ENCODE results near the gene CTNNAL1.
"Not testable (repeated sequence)": the region's sequence is repeated elsewhere in the genome, so short reads cannot be mapped to it uniquely, and the experiment has no call there.

CTNNAL1 gene

DNA sequence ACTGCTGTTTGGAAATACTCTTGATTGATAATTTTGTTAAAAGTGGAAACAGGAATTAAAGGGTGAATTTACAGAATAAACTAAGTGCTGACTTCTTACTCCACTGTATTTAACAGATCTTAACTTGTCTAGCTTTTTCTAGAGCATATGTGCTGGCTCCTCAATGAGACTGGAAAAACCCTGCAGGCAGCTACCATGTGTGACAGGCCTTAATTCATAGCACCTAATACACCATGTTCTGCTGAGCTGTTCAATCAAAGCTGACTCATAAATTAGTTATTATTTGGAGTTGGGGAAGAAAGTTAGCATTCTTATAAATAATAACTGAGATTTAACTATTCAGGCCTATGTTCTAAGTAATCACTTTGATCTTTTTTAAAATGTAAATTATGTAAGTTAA lies 29.4 kb downstream of the CTNNAL1 start:
- H3K79me2 ChIP-seq (ENCODE audit: control insufficient read depth, insufficient read depth, low read length, unreplicated experiment) = no peaks in the 10 kb centered on the region
- no peaks in the 10 kb centered on the region for H3K4me1 ChIP-seq (ENCODE audit: control insufficient read depth, insufficient read depth, low read length, unreplicated experiment)
- H3K4me3 ChIP-seq (ENCODE audit: low read depth, low read length) = no peak overlapping the region
- no peaks in the 10 kb centered on the region for H3K27me3 ChIP-seq (ENCODE audit: insufficient read depth, low read length)
- H3K36me3 ChIP-seq (ENCODE audit: insufficient read depth, low read length) = peaks cover 17% of the 10 kb centered on the region
- no peak overlapping the region for H2AFZ ChIP-seq (ENCODE audit: low read length, unreplicated experiment)
- no peak overlapping the region for H3K27ac ChIP-seq (ENCODE audit: low read depth, low read length)

DNA sequence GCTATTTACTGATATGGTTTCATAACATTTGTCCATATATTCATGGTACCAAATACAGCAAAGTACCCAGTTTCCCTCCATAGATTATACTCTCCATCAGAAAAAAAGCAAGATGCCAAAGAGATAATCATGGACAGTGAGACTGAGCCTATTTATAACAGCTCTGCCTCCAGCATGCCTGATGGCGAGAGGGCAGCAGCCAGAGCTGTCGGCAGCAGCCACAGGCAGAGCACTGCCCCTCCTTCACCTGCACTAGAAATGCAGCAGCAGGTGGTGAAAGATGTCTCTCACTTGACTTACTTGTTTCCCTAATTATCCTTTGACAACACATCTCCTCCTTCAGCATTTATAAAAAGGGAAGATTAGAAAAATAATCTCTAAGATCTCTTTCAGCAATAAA lies 32.4 kb downstream of the CTNNAL1 start:
- H3K4me1 ChIP-seq (ENCODE audit: control insufficient read depth, insufficient read depth, low read length, unreplicated experiment) = no peaks in the 10 kb centered on the region
- H3K27ac ChIP-seq (ENCODE audit: low read depth, low read length) = no peak overlapping the region
- peaks cover 8% of the 10 kb centered on the region; the same call in 1 of the 2 replicates for H3K36me3 ChIP-seq (ENCODE audit: insufficient read depth, low read length)
- H3K79me2 ChIP-seq (ENCODE audit: control insufficient read depth, insufficient read depth, low read length, unreplicated experiment) = no peaks in the 10 kb centered on the region
- H3K27me3 ChIP-seq (ENCODE audit: insufficient read depth, low read length) = no peaks in the 10 kb centered on the region
- no peak overlapping the region for H2AFZ ChIP-seq (ENCODE audit: low read length, unreplicated experiment)
- no peak overlapping the region for H3K4me3 ChIP-seq (ENCODE audit: low read depth, low read length)

DNA sequence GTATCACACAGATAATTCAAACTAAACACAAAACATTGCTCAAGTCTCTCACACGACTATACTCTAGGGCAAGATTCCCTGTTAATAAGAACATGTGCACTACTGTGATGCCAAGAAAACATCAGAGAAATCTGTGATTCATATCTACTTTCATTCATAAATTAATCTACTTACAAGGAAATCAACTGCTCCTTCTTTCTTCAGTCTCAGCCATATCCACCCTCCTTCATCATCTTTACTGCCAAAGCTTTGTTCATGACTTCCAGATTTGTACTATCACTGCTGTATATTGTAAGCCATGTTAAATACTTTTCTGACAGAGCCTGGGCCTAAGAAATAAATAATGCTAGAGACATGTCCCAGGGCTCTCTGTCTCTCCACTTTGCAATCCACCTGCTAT lies 35.1 kb downstream of the CTNNAL1 start:
- no peaks in the 10 kb centered on the region for H3K4me1 ChIP-seq (ENCODE audit: control insufficient read depth, insufficient read depth, low read length, unreplicated experiment)
- H3K27me3 ChIP-seq (ENCODE audit: insufficient read depth, low read length) = no peaks in the 10 kb centered on the region
- no peaks in the 10 kb centered on the region for H3K79me2 ChIP-seq (ENCODE audit: control insufficient read depth, insufficient read depth, low read length, unreplicated experiment)
- H3K27ac ChIP-seq (ENCODE audit: low read depth, low read length) = no peak overlapping the region
- H3K4me3 ChIP-seq (ENCODE audit: low read depth, low read length) = no peak overlapping the region
- H2AFZ ChIP-seq (ENCODE audit: low read length, unreplicated experiment) = no peak overlapping the region
- H3K36me3 ChIP-seq (ENCODE audit: insufficient read depth, low read length) = peaks cover 12% of the 10 kb centered on the region; the same call in 1 of the 2 replicates

DNA sequence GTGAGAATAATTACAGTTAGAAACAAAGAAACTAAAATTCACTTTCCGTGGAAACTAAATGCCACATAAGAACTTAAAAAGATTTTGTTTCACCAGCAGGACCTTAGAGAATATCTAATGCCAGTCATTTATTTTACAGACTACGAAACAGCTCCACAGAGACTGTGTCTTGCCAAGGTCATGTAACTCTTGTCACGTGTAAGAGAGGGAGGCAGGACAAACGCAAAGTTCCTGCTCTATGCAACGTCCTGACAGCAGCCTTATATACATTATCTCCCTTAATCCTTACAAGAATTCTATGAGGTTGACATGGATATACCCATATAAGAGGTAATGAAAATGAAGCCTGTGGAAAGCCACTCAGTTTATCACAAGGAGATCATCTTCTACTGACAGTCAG lies 39.4 kb downstream of the CTNNAL1 start:
- Histone ChIP-seq H3K79me2 (ENCODE audit: control insufficient read depth, insufficient read depth, low read length, unreplicated experiment) (no peaks in the 10 kb centered on the region), H3K27ac (ENCODE audit: low read depth, low read length) (no peak overlapping the region)

DNA sequence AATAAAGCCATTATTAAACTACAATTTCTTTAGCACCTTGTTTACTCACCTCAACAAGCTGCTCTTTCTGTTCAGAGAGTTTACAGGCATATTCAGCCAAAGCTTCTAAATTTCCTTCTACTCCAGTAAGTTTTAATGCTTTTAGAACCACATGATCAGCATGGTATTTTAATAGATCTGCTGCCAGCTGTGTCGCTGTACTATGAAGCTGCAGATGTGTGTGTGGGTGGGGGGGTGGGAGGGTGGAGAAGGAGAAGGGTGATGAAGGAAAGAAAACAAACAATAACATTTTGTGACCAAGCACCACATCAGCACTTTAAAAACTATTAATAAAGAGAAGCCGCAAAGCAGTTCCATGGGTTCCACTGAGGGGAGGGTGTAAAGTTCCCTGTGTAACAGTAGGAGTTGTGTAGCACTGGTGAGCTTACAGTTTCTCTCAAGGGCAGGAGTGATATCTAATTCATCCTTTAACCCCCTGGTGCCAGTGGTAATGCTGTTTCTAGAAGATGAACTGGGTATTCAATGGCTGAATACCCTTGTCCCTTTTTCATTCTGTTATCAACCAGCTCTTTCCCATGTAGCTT lies 40.6 kb downstream of the CTNNAL1 start:
- H3K36me3 ChIP-seq (ENCODE audit: insufficient read depth, low read length) = peaks cover 33% of the 10 kb centered on the region
- H3K4me3 ChIP-seq (ENCODE audit: low read depth, low read length) = no peak overlapping the region
- H3K4me1 ChIP-seq (ENCODE audit: control insufficient read depth, insufficient read depth, low read length, unreplicated experiment) = no peaks in the 10 kb centered on the region
- no peak overlapping the region for H3K27ac ChIP-seq (ENCODE audit: low read depth, low read length)
- no peak overlapping the region for H2AFZ ChIP-seq (ENCODE audit: low read length, unreplicated experiment)
- H3K27me3 ChIP-seq (ENCODE audit: insufficient read depth, low read length) = no peaks in the 10 kb centered on the region
- no peaks in the 10 kb centered on the region for H3K79me2 ChIP-seq (ENCODE audit: control insufficient read depth, insufficient read depth, low read length, unreplicated experiment)

More for the DNA sequence above, 39.4 kb downstream of the CTNNAL1 start:
- no peaks in the 10 kb centered on the region for H3K4me1 ChIP-seq (ENCODE audit: control insufficient read depth, insufficient read depth, low read length, unreplicated experiment)
- H3K36me3 ChIP-seq (ENCODE audit: insufficient read depth, low read length) = peaks cover 33% of the 10 kb centered on the region
- no peak overlapping the region for H2AFZ ChIP-seq (ENCODE audit: low read length, unreplicated experiment)
- H3K27me3 ChIP-seq (ENCODE audit: insufficient read depth, low read length) = no peaks in the 10 kb centered on the region
- no peak overlapping the region for H3K4me3 ChIP-seq (ENCODE audit: low read depth, low read length)

DNA sequence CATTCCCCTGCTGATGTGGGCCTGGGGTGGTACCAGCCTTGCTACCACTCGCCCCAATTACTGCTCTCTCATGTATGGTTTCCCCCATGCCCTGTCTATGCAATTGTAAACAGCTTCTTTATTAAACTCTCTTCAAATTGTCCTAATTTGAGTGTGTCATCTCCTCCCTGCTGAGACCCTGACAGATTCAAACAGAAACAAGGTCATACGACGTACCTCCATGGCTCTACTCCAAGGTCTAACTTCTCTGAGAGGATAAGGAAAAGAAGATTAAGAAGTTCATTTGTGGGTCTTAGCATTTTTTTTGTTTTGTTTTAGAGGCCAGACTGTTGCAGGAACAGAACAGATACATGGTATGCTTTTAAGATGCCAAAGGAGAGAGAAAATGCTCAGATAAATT lies 41.1 kb downstream of the CTNNAL1 start:
- no peak overlapping the region for H3K27ac ChIP-seq (ENCODE audit: low read depth, low read length)
- peaks cover 33% of the 10 kb centered on the region for H3K36me3 ChIP-seq (ENCODE audit: insufficient read depth, low read length)
- no peak overlapping the region for H2AFZ ChIP-seq (ENCODE audit: low read length, unreplicated experiment)
- H3K4me1 ChIP-seq (ENCODE audit: control insufficient read depth, insufficient read depth, low read length, unreplicated experiment) = no peaks in the 10 kb centered on the region
- H3K4me3 ChIP-seq (ENCODE audit: low read depth, low read length) = no peak overlapping the region
- no peaks in the 10 kb centered on the region for H3K79me2 ChIP-seq (ENCODE audit: control insufficient read depth, insufficient read depth, low read length, unreplicated experiment)
- no peaks in the 10 kb centered on the region for H3K27me3 ChIP-seq (ENCODE audit: insufficient read depth, low read length)

DNA sequence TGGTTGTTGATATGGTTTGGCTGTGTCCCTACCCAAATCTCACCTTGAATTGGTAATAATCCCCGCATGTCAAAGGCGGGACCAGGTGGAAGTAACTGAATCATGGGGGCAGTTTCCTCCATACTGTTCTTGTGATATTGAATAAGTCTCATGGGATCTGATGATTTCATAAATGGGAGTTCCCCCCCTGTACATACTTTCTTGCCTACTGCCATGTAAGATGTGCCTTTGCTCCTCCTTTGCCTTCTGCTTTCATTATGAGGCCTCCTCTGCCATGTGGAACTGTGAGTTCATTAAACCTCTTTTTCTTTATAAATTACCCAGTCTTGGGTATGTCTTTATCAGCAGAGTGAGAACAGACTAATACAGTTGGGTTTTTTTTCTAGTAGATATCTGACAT lies 41.9 kb downstream of the CTNNAL1 start:
- not testable (repeated sequence) for H2AFZ ChIP-seq (ENCODE audit: low read length, unreplicated experiment); H3K27ac ChIP-seq (ENCODE audit: low read depth, low read length); H3K4me3 ChIP-seq (ENCODE audit: low read depth, low read length); H3K4me1 ChIP-seq (ENCODE audit: control insufficient read depth, insufficient read depth, low read length, unreplicated experiment); H3K27me3 ChIP-seq (ENCODE audit: insufficient read depth, low read length); H3K79me2 ChIP-seq (ENCODE audit: control insufficient read depth, insufficient read depth, low read length, unreplicated experiment)
- peaks cover 33% of the 10 kb centered on the region for H3K36me3 ChIP-seq (ENCODE audit: insufficient read depth, low read length)

DNA sequence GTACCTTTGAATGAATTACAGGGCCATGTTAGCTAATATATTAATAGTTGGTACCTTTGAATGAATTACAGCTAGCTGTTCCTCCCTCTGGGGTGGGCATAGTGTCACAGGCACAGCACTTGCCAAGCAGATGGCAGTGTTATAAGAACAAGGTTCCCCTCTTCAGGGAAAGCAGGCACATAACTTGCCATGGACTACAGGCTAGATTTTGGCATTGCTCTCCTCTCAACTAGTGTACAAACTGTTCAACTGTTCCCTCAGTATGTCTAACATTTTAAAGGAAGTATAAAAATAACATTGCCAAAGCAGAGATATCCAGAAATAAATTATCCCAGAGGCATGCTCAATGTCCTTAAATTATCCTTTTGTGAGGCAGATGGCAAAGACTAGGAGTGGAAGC lies 45.4 kb downstream of the CTNNAL1 start:
- Histone ChIP-seq H3K27me3 (ENCODE audit: insufficient read depth, low read length) (no peaks in the 10 kb centered on the region), H3K79me2 (ENCODE audit: control insufficient read depth, insufficient read depth, low read length, unreplicated experiment) (no peaks in the 10 kb centered on the region), H2AFZ (ENCODE audit: low read length, unreplicated experiment) (no peak overlapping the region), H3K36me3 (ENCODE audit: insufficient read depth, low read length) (peaks cover 23% of the 10 kb centered on the region), H3K4me1 (ENCODE audit: control insufficient read depth, insufficient read depth, low read length, unreplicated experiment) (no peaks in the 10 kb centered on the region), H3K27ac (ENCODE audit: low read depth, low read length) (no peak overlapping the region), H3K4me3 (ENCODE audit: low read depth, low read length) (no peak overlapping the region)

DNA sequence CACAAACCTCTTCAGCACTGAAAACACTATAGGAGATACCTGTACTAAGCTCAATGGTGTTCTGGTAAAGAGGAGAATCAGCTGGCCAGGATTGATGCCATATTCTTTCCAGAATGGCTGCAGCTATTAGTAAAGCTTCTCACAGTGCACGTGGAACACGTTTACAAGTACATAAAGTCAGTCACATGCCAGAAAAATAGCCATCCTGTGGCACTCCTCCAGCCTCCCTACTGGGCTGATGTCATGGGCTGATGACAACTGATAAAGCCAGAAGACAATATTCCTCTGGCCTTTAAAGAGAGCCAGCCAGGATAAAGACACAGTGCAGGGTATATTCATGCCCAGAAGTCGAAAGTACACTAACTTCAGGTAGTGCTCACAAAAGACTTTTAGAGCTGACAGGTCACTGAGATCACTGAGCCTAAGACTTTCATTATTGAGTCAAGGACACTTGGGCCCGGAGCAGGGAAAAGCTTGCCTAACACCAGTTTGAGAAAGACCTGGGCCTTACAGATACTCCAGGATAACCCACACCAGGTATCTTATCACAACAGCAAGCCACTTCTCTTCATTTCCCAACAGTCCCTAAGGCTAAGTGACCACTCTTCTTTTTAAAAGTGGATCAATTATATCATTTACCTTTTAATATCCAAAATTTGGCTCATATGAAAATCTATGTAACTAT lies 49.7 kb downstream of the CTNNAL1 start:
- Histone ChIP-seq H3K79me2 (ENCODE audit: control insufficient read depth, insufficient read depth, low read length, unreplicated experiment) (no peaks in the 10 kb centered on the region), H3K36me3 (ENCODE audit: insufficient read depth, low read length) (no peaks in the 10 kb centered on the region; the same call in 1 of the 2 replicates), H3K4me1 (ENCODE audit: control insufficient read depth, insufficient read depth, low read length, unreplicated experiment) (no peaks in the 10 kb centered on the region), H2AFZ (ENCODE audit: low read length, unreplicated experiment) (no peak overlapping the region), H3K27me3 (ENCODE audit: insufficient read depth, low read length) (no peaks in the 10 kb centered on the region), H3K4me3 (ENCODE audit: low read depth, low read length) (no peak overlapping the region), H3K27ac (ENCODE audit: low read depth, low read length) (no peak overlapping the region)

DNA sequence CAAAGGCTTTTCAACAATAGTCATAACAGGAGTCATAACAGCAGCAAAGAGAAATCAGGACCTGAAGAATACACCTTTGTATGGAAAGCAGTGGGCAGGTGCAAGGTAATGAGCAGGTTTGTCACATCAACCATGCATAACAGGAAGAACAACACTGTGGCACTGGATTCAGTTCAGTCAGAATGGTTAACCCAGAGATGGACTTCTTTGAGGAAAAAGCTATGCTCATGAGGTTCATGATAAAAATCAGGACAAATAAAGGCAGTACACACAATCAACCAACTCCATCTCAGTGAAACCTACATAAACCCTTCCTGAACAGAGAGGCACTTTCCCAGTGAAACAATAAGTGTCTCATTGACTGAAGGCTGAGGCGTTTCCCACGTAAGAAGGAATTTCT lies 52.1 kb downstream of the CTNNAL1 start:
- Histone ChIP-seq H3K36me3 (ENCODE audit: insufficient read depth, low read length) (no peaks in the 10 kb centered on the region; the same call in 1 of the 2 replicates), H3K4me3 (ENCODE audit: low read depth, low read length) (no peak overlapping the region), H3K27me3 (ENCODE audit: insufficient read depth, low read length) (no peaks in the 10 kb centered on the region), H3K4me1 (ENCODE audit: control insufficient read depth, insufficient read depth, low read length, unreplicated experiment) (no peaks in the 10 kb centered on the region), H3K27ac (ENCODE audit: low read depth, low read length) (no peak overlapping the region), H3K79me2 (ENCODE audit: control insufficient read depth, insufficient read depth, low read length, unreplicated experiment) (no peaks in the 10 kb centered on the region), H2AFZ (ENCODE audit: low read length, unreplicated experiment) (no peak overlapping the region)

DNA sequence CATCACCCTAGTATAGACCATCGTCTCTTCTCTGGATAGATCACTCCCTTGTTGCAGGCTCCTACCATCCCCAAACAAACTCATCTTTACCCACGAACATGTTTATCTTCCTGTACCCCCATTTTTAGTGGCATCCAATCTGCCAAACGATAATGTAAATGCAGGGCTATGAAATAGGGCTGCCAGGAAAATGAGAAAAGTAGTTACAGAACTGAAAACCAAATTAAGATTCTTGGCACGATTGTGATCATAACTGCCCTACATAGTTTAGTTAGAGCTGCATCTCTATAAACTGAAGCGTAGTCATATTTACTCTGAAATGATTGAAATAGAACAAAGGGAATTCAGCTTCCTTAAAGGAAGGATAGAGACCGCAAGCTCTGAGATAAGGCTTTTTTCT lies 53.0 kb downstream of the CTNNAL1 start:
- Histone ChIP-seq H3K27me3 (ENCODE audit: insufficient read depth, low read length) (no peaks in the 10 kb centered on the region), H3K4me1 (ENCODE audit: control insufficient read depth, insufficient read depth, low read length, unreplicated experiment) (no peaks in the 10 kb centered on the region), H2AFZ (ENCODE audit: low read length, unreplicated experiment) (no peak overlapping the region), H3K27ac (ENCODE audit: low read depth, low read length) (no peak overlapping the region), H3K79me2 (ENCODE audit: control insufficient read depth, insufficient read depth, low read length, unreplicated experiment) (no peaks in the 10 kb centered on the region), H3K4me3 (ENCODE audit: low read depth, low read length) (no peak overlapping the region), H3K36me3 (ENCODE audit: insufficient read depth, low read length) (no peaks in the 10 kb centered on the region; the same call in 1 of the 2 replicates)
